HG03439 (cell line): ENCODE results near the gene MKLN1.

Experiments
- ATAC-seq: cut with Tn5 transposase; IDR thresholded peaks from one replicate; pipeline ENCODE4 v1.9.1; 2021; ENCODE audit warnings: mild to moderate bottlenecking, moderate library complexity; ENCODE audit not compliant: unreplicated experiment

MKLN1 gene

GRCh38 chr7:131538813-131539179 is 211.1 kb downstream of the MKLN1 start:
- ATAC-seq: no peak

- no peak for ATAC-seq
These were observed 213.0 kb downstream of the MKLN1 start for GRCh38 chr7:131540491-131541162.

- ATAC-seq: no peak
These were observed 215.6 kb downstream of the MKLN1 start for GRCh38 chr7:131543298-131543697.

GRCh38 chr7:131544021-131544420 is 216.3 kb downstream of the MKLN1 start:
- no peak for ATAC-seq

GRCh38 chr7:131544449-131545301 is 217.0 kb downstream of the MKLN1 start:
- ATAC-seq: no peak

- ATAC-seq: no peak
These were observed 218.4 kb downstream of the MKLN1 start for GRCh38 chr7:131546126-131546525.
